GM12892 (cell line): Measurements from ENCODE around the gene IL4I1.

Experiments used
- POLR2A ChIP-seq: IDR thresholded peaks from 2 replicates; pipeline ENCODE4 v1.6.1; 2011; ENCODE audit warnings: low read depth, low read length, control low read depth
- POLR2AphosphoS5 ChIP-seq: IDR thresholded peaks from 2 replicates; pipeline ENCODE4 v1.6.1; 2011; ENCODE audit warnings: low read depth, low read length, control low read depth
- TAF1 ChIP-seq: IDR thresholded peaks from 2 replicates; pipeline ENCODE4 v1.6.1; 2011; ENCODE audit warnings: low read depth, mild to moderate bottlenecking, control low read depth, low read length, borderline replicate concordance

GRCh38 chr19:49915271-49915670, 18.6 kb upstream of the IL4I1 start:
- TF ChIP-seq TAF1 = no peak
- no peak for TF ChIP-seq POLR2A
- no peak for TF ChIP-seq POLR2AphosphoS5
